HepG2 (cell line): ENCODE data around the gene SP9. TPM values are rescaled to one million over a fixed set of nuclear protein-coding genes. Genes with fewer than 3 reads are reported as not detected.

ENCODE experiments used
- ETV6 ChIP-seq: sonication (generic); formaldehyde crosslinking; conservative IDR thresholded peaks from 2 replicates; pipeline ENCODE4 v1.4.0; 2020; ENCODE audit warnings: missing genetic modification reagents
- NRL ChIP-seq: sonication (generic); formaldehyde crosslinking; IDR thresholded peaks from 2 replicates; pipeline ENCODE4 v1.5.0; 2020; ENCODE audit warnings: missing genetic modification reagents, mild to moderate bottlenecking, moderate library complexity, borderline replicate concordance
- REXO4 ChIP-seq: sonication (generic); formaldehyde crosslinking; IDR thresholded peaks from 2 replicates; pipeline ENCODE4 v1.8.0; 2022; ENCODE audit warnings: missing genetic modification reagents, mild to moderate bottlenecking, borderline replicate concordance
- RORA ChIP-seq: sonication (generic); formaldehyde crosslinking; IDR thresholded peaks from 2 replicates; pipeline ENCODE4 v1.5.0; 2020; ENCODE audit warnings: mild to moderate bottlenecking, missing genetic modification reagents, moderate library complexity
- SOX5 ChIP-seq: IDR thresholded peaks from 2 replicates; pipeline ENCODE4 v1.6.1; 2016; ENCODE audit warnings: borderline replicate concordance
- SPEN ChIP-seq: sonication (generic); formaldehyde crosslinking; IDR thresholded peaks from 2 replicates; pipeline ENCODE4 v1.5.1; 2020; ENCODE audit warnings: low read depth, mild to moderate bottlenecking, missing genetic modification reagents
- ZNF232 ChIP-seq: sonication (generic); formaldehyde crosslinking; IDR thresholded peaks from 2 replicates; pipeline ENCODE4 v1.4.0; 2020; ENCODE audit warnings: missing genetic modification reagents, borderline replicate concordance
- ZNF264 ChIP-seq: sonication (generic); formaldehyde crosslinking; IDR thresholded peaks from 2 replicates; pipeline ENCODE4 v1.4.0; 2020; ENCODE audit warnings: missing genetic modification reagents
- ZNF510 ChIP-seq: sonication (generic); formaldehyde crosslinking; IDR thresholded peaks from 2 replicates; pipeline ENCODE4 v1.4.0; 2020; ENCODE audit warnings: low read depth, mild to moderate bottlenecking, missing genetic modification reagents
- ZNF562 ChIP-seq: sonication (generic); formaldehyde crosslinking; IDR thresholded peaks from 2 replicates; pipeline ENCODE4 v1.8.0; 2022; ENCODE audit warnings: missing genetic modification reagents, borderline replicate concordance
- ZNF607 ChIP-seq: sonication (generic); formaldehyde crosslinking; IDR thresholded peaks from 2 replicates; pipeline ENCODE4 v1.5.1; 2020; ENCODE audit warnings: missing genetic modification reagents, mild to moderate bottlenecking, borderline replicate concordance
- ZNF616 ChIP-seq: sonication (generic); formaldehyde crosslinking; IDR thresholded peaks from 2 replicates; pipeline ENCODE4 v1.5.0; 2020; ENCODE audit warnings: low read depth, mild to moderate bottlenecking, missing genetic modification reagents
- ZNF629 ChIP-seq: sonication (generic); formaldehyde crosslinking; conservative IDR thresholded peaks from 2 replicates; pipeline ENCODE4 v1.5.0; 2020; ENCODE audit warnings: missing genetic modification reagents
- ZNF660 ChIP-seq: sonication (generic); formaldehyde crosslinking; IDR thresholded peaks from 2 replicates; pipeline ENCODE4 v1.5.1; 2020; ENCODE audit warnings: mild to moderate bottlenecking, low read depth, missing genetic modification reagents, borderline replicate concordance
- ZNF703 ChIP-seq: sonication (generic); formaldehyde crosslinking; IDR thresholded peaks from 2 replicates; pipeline ENCODE4 v1.5.1; 2020; ENCODE audit warnings: missing genetic modification reagents, mild to moderate bottlenecking, moderate library complexity, borderline replicate concordance
- ZNF746 ChIP-seq: sonication (generic); formaldehyde crosslinking; IDR thresholded peaks from 2 replicates; pipeline ENCODE4 v1.8.0; 2022; ENCODE audit warnings: mild to moderate bottlenecking, missing genetic modification reagents
- ZNF788 ChIP-seq: sonication (generic); formaldehyde crosslinking; IDR thresholded peaks from 2 replicates; pipeline ENCODE4 v1.5.0; 2020; ENCODE audit warnings: mild to moderate bottlenecking, missing genetic modification reagents, borderline replicate concordance
- ZNF800 ChIP-seq: sonication (generic); formaldehyde crosslinking; IDR thresholded peaks from 2 replicates; pipeline ENCODE4 v1.4.0; 2020; ENCODE audit warnings: missing genetic modification reagents
- polyA plus RNA-seq, 8 experiments: library from polyadenylated mRNA; depleted of rRNA in 3 of 8; stranded (reverse) in 7 of 8; unstranded in 1 of 8; fragments of >200 nt; fragmentation: Illumina TruSeq in 4 of 8; extraction: Trizol in 4 of 8; gene quantifications; 2 replicates each; pipeline versions ENCODE4 v1.2.1 to v1.2.3, GENCODE V29; 2011 to 2016; ENCODE audit warnings: low read depth in 4 of 8, missing spikeins in 1 of 8, mixed read lengths in 1 of 8; ENCODE audit not compliant: insufficient read depth in 1 of 8
- total RNA-seq, 5 experiments: library from RNA; depleted of rRNA; stranded (reverse); fragments of >200 nt; fragmentation: Illumina TruSeq; extraction: Trizol; gene quantifications; 2 replicates each; pipeline ENCODE4 v1.2.3, GENCODE V29; 2016; ENCODE audit warnings: low read depth in 1 of 5
- TF ChIP-seq, protein P1 (sequence below): sonication (generic); formaldehyde crosslinking; IDR thresholded peaks from 2 replicates; pipeline ENCODE4 v1.9.0; 2021; ENCODE audit warnings: missing genetic modification reagents, borderline replicate concordance
- TF ChIP-seq, protein P2 (sequence below): sonication (generic); formaldehyde crosslinking; IDR thresholded peaks from 2 replicates; pipeline ENCODE4 v1.4.0; 2020; ENCODE audit warnings: low read depth, missing genetic modification reagents

SP9 gene
- total and polyA plus RNA-seq, 2 of the 13 experiments (the other 11 are each of a cell fraction or from before 2014, with no cell fraction given): not detected

DNA sequence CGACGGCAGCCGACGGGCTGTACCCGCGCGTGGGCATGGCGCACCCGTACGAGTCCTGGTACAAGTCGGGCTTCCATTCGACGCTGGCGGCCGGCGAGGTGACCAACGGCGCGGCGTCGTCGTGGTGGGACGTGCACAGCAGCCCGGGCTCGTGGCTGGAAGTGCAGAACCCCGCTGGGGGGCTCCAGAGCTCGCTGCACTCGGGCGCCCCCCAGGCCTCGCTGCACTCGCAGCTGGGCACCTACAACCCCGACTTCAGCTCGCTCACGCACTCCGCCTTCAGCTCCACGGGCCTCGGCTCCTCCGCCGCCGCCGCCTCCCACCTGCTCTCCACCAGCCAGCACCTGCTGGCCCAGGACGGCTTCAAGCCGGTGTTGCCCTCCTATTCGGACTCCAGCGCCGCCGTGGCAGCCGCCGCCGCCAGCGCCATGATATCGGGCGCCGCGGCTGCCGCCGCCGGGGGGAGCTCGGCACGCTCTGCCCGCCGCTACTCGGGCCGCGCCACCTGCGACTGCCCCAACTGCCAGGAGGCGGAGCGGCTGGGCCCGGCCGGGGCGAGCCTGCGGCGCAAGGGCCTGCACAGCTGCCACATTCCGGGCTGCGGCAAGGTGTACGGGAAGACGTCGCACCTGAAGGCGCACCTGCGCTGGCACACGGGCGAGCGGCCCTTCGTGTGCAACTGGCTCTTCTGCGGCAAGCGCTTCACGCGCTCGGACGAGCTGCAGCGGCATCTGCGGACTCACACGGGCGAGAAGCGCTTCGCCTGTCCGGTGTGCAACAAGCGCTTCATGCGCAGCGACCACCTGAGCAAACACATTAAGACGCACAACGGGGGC lies 2.0 kb downstream of the SP9 start (continued):
- TF ChIP-seq, protein P1, sequence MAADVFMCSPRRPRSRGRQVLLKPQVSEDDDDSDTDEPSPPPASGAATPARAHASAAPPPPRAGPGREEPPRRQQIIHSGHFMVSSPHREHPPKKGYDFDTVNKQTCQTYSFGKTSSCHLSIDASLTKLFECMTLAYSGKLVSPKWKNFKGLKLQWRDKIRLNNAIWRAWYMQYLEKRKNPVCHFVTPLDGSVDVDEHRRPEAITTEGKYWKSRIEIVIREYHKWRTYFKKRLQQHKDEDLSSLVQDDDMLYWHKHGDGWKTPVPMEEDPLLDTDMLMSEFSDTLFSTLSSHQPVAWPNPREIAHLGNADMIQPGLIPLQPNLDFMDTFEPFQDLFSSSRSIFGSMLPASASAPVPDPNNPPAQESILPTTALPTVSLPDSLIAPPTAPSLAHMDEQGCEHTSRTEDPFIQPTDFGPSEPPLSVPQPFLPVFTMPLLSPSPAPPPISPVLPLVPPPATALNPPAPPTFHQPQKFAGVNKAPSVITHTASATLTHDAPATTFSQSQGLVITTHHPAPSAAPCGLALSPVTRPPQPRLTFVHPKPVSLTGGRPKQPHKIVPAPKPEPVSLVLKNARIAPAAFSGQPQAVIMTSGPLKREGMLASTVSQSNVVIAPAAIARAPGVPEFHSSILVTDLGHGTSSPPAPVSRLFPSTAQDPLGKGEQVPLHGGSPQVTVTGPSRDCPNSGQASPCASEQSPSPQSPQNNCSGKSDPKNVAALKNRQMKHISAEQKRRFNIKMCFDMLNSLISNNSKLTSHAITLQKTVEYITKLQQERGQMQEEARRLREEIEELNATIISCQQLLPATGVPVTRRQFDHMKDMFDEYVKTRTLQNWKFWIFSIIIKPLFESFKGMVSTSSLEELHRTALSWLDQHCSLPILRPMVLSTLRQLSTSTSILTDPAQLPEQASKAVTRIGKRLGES (CRISPR knock-in tag): no peak
- peak; percentile 83 for TF ChIP-seq ZNF788 (CRISPR knock-in tag)
- TF ChIP-seq ZNF629 (CRISPR knock-in tag): no peak
- TF ChIP-seq SPEN (CRISPR knock-in tag): no peak; the same call in 1 of the 2 replicates
- TF ChIP-seq, protein P2, sequence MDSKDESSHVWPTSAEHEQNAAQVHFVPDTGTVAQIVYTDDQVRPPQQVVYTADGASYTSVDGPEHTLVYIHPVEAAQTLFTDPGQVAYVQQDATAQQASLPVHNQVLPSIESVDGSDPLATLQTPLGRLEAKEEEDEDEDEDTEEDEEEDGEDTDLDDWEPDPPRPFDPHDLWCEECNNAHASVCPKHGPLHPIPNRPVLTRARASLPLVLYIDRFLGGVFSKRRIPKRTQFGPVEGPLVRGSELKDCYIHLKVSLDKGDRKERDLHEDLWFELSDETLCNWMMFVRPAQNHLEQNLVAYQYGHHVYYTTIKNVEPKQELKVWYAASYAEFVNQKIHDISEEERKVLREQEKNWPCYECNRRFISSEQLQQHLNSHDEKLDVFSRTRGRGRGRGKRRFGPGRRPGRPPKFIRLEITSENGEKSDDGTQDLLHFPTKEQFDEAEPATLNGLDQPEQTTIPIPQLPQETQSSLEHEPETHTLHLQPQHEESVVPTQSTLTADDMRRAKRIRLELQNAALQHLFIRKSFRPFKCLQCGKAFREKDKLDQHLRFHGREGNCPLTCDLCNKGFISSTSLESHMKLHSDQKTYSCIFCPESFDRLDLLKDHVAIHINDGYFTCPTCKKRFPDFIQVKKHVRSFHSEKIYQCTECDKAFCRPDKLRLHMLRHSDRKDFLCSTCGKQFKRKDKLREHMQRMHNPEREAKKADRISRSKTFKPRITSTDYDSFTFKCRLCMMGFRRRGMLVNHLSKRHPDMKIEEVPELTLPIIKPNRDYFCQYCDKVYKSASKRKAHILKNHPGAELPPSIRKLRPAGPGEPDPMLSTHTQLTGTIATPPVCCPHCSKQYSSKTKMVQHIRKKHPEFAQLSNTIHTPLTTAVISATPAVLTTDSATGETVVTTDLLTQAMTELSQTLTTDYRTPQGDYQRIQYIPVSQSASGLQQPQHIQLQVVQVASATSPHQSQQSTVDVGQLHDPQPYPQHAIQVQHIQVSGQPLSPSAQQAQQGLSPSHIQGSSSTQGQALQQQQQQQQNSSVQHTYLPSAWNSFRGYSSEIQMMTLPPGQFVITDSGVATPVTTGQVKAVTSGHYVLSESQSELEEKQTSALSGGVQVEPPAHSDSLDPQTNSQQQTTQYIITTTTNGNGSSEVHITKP (CRISPR knock-in tag): no peak
- TF ChIP-seq ZNF800 (CRISPR knock-in tag): peak; percentile 71
- TF ChIP-seq ZNF660 (CRISPR knock-in tag): no peak
- peak; percentile 70 for TF ChIP-seq ETV6 (CRISPR knock-in tag)
- TF ChIP-seq ZNF562 (CRISPR knock-in tag): peak; percentile 86; the same call in 1 of the 2 replicates
- 0 out of 2 replicates have a peak, but pooled peaks have one; percentile 21 for TF ChIP-seq ZNF510 (CRISPR knock-in tag)
- peak; percentile 90 for TF ChIP-seq REXO4 (CRISPR knock-in tag)
- TF ChIP-seq ZNF703 (CRISPR knock-in tag): 0 out of 2 replicates have a peak, but pooled peaks have one; percentile 43
- no peak for TF ChIP-seq RORA (CRISPR knock-in tag)
- TF ChIP-seq ZNF232 (CRISPR knock-in tag): no peak
- TF ChIP-seq NRL (CRISPR knock-in tag): 0 out of 2 replicates have a peak, but pooled peaks have one; percentile 14
- TF ChIP-seq ZNF264: no peak
- 0 out of 2 replicates have a peak, but pooled peaks have one; percentile 24 for TF ChIP-seq ZNF607
- 0 out of 2 replicates have a peak, but pooled peaks have one; percentile 90 for TF ChIP-seq ZNF616 (CRISPR knock-in tag)
- no peak for TF ChIP-seq SOX5
- TF ChIP-seq ZNF746: no peak; the same call in 1 of the 2 replicates
